Endothelial cell of umbilical vein (primary cell): Measurements from ENCODE around the gene TXNDC17.

ENCODE experiments used
- CTCF ChIP-seq, 2 donors: IDR thresholded peaks; 1 replicate in 1 of 2; 2 replicates in 1 of 2; pipeline ENCODE4 v1.5.1; 2011; ENCODE audit warnings: low read length in 2 of 2, mild to moderate bottlenecking in 2 of 2, moderate library complexity in 2 of 2, control low read depth in 1 of 2, inconsistent platforms in 1 of 2, low read depth in 1 of 2; ENCODE audit not compliant: insufficient read depth in 1 of 2; ENCODE audit errors: extremely low read depth in 1 of 2
- EZH2 ChIP-seq: IDR thresholded peaks from 2 replicates; pipeline ENCODE4 v1.6.1; 2012; ENCODE audit warnings: borderline replicate concordance, low read depth, mild to moderate bottlenecking, moderate library complexity, low read length, inconsistent platforms; ENCODE audit not compliant: severe bottlenecking
- JUN ChIP-seq: IDR thresholded peaks from 2 replicates; pipeline ENCODE4 v1.6.1; 2011; ENCODE audit warnings: borderline replicate concordance, low read depth; ENCODE audit not compliant: insufficient read length, insufficient read depth
- MAX ChIP-seq: IDR thresholded peaks from 2 replicates; pipeline ENCODE4 v1.6.1; 2011; ENCODE audit not compliant: insufficient read depth, insufficient read length
- POLR2A ChIP-seq: IDR thresholded peaks from 2 replicates; pipeline ENCODE4 v1.6.1; 2012; ENCODE audit warnings: low read depth, mild to moderate bottlenecking, control low read depth, low read length
- POLR2AphosphoS5 ChIP-seq: IDR thresholded peaks from 2 replicates; pipeline ENCODE4 v1.6.1; 2012; ENCODE audit warnings: low read depth, mild to moderate bottlenecking, control low read depth, low read length, moderate library complexity; ENCODE audit not compliant: insufficient read depth

DNA sequence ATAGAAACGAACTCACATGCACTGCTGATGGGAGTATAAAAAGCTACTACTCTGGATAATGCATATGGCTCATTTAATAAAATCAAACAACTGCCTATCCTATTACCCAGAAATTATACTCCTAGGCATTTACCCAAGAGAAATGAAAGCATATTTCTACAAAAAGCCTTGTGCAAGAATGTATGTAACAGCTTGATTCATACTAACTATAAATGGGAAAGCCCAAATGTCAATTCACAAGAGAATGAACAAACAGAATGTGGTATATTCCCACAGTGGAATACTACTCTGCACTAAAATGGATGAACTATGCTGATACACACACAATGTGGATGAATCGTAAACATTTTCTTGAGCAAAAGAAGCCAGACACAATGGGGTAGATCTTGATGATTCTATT lies 38.7 kb upstream of the TXNDC17 start:
- TF ChIP-seq CTCF (IDR thresholded peaks at IDR 0.05; ENCODE audit: extremely low read depth in 1 of 2, insufficient read depth in 1 of 2, low read depth in 1 of 2, low read length in 2 of 2) (no peak), POLR2A (no peak), MAX (no peak), JUN (no peak), EZH2 (no peak), POLR2AphosphoS5 (no peak)
